NK-92 (cell line): ENCODE results near the gene LRP5.

ENCODE experiments used
- DNase-seq: peaks from one replicate; lab custom pipeline; 2025; ENCODE audit not compliant: unreplicated experiment; lab: John Stamatoyannopoulos, UW

The LRP5 gene

GRCh38 chr11:68369756-68370155 lies 57.4 kb downstream of the LRP5 start:
- no peak for DNase-seq

GRCh38 chr11:68370211-68371111 lies 58.1 kb downstream of the LRP5 start:
- no peak for DNase-seq

GRCh38 chr11:68371171-68372041 lies 59.0 kb downstream of the LRP5 start:
- DNase-seq: no peak

GRCh38 chr11:68372114-68372513 lies 59.7 kb downstream of the LRP5 start:
- no peak for DNase-seq

- no peak for DNase-seq
These were observed 60.2 kb downstream of the LRP5 start for GRCh38 chr11:68372625-68373024.

DNA sequence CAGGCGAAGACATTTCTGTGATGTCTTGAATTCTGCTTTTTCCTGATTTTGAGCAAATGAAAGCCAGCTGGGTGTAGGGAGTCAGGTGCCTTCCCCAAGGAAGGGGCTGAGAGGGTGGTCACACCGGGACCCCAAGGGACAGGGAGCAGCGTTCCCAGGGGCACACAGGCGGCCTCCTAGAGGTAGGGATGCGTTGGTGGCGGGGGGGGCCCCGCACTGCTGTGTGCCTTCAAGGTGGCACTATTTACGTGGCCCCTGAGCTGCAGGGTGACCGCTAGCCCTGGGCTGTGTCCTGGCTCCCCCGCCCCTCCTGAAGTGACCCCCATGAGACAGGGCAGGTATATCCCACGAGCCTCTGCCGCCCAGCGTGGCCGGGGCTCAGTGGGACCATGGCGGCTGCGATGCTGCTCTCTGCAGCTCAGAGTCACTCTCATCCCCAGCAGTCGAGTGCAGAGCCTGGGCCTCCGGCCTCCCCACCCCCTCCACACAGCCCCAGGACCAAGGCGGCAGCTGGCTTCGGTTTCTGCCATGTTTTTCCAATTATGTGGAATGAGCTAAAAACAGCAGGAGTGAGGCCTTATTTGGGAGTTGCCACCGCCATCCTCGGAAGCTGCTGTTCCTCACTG lies 60.9 kb downstream of the LRP5 start:
- no peak for DNase-seq

- DNase-seq: no peak
These were observed 61.6 kb downstream of the LRP5 start for GRCh38 chr11:68373815-68374501.

GRCh38 chr11:68374531-68374930 lies 62.1 kb downstream of the LRP5 start:
- no peak for DNase-seq

DNA sequence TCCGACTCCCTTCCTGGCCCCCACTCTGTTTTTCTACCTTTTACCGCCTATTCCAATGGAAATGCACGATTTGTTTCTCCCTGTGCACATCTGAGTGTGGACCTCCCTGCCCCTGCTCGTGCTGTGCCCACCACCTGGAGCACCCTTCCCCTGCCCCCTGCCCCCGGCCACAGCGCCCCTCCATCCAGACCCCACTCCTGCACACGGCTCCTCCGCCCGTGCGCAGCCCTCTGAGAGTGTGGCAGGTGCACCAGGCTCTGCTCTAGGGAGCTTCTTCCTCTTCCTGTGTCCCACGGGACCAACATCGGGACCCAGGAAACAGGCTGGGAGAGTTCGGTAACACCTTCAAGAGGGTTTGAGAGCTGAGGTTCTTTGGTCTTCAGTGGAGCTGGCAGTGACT lies 62.9 kb downstream of the LRP5 start:
- DNase-seq: no peak

DNA sequence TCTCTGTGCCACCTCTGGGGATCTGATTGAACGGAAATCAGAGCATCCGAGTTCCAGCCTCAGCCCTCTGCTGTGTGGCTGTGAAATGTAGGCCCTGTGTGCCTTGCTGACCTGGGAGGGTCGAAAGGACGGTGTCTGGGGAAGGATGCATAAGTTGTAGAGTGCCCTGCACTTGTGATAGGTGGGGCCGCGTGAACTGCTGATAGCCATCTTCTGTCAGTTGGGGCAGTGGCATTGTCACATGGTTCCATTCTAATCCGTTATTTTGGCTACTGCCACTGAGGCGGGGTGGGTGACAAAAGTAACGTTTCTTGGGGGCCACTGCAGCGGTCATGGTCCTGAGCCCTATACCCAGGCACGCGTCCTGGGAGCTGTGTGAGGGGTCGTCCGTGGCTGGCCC lies 63.4 kb downstream of the LRP5 start:
- no peak for DNase-seq

DNA sequence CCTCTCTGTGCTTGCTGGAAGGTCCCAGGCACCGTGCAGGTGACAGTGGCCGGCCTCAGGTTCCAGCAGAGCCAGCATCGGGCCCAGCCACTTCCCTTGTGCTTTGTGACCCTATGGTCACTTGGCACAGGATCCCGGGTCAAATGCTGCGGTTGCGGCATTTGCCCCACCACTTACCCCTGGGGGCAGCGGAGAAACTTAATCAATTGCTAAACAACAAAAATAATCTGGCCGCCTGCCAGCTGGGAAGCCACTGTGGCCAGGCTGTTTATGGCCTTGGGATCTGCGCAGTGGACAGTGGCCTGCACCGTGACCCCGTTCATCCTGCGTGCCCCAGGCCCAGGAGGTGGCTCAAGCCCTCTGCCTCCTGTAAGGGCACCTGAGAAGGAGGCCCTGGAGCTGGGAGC lies 65.0 kb downstream of the LRP5 start:
- no peak for DNase-seq

DNA sequence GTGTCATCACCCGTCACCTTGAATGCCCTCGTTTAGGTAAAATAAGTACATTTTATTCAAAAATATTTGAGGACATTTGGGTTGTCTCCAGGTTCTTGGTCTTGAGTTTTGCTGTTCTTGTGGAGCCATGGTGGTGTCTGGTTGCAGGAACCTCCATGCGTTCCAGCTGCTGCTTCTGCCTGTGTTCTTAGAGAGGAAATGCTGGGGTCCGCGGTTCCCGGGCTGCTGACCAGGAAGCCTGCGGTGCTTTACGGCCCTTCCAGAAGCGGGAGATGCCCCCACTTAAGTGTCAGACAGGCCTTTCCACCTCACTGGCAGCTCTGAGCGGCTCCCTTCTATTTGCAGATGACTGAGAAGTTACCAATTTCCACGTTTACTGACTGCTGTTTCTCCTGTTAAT lies 66.8 kb downstream of the LRP5 start:
- DNase-seq: no peak

DNA sequence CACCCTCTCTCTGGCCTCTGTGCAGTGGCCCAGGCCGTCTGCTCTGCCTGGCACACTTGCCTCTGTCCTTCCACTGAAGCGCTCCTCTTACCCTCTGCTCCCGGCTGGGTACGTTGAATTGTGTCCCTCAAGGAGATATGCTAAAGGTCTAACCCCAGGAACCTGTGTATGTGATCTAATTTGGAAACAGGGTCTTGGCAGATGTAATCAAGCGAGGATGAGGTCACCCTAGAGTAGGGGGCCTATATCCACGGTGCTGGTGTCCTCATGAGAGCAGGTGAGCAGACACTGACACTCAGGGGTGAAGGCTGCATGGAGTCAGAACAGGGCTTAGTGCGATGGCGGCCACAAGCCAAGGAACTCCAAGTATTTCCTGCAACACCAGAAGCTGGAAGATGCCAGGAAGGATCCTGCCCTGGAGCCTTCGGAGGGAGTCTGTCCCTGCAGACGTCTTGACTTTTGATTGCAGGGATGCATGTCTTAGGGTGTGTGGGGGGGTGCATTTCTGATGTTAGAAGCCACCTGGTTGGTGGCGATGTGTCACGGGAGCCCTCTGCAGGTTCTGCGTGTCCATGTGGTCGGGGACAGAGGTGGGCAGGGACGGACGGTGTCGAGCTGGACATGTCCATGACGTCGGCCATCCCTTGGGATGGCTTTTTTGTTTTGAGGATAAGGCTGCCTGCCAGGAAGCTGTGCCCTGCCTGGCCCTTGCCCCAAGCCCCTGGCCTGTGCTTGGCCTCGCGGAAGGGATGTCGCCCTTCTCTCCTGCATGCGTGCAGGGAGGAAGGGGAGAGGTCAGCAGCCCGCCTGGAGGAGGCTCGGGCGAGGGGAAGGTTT lies 68.6 kb downstream of the LRP5 start:
- DNase-seq: no peak

DNA sequence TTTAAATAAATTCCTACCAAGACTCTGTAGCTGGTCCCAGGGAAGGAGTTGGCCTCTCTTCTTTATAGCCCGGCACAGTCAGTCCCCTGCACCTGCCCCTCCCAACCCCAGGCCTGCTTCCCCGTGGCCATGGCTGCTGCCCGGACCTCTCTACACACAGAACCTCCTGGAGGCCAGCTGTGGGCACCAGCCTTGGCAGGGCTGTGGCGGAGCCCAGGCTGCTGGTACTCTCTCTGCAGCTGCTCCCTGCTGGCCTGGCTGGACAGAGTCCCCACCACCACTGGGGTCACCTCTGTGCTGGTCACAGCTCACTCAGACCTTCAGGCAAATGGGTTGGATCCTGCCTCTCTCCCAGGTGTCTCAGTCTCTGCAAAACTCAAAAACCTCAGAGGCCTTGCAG lies 69.3 kb downstream of the LRP5 start:
- DNase-seq: no peak

GRCh38 chr11:68382358-68382998 lies 70.1 kb downstream of the LRP5 start:
- no peak for DNase-seq

GRCh38 chr11:68383976-68384501 lies 71.6 kb downstream of the LRP5 start:
- no peak for DNase-seq

DNA sequence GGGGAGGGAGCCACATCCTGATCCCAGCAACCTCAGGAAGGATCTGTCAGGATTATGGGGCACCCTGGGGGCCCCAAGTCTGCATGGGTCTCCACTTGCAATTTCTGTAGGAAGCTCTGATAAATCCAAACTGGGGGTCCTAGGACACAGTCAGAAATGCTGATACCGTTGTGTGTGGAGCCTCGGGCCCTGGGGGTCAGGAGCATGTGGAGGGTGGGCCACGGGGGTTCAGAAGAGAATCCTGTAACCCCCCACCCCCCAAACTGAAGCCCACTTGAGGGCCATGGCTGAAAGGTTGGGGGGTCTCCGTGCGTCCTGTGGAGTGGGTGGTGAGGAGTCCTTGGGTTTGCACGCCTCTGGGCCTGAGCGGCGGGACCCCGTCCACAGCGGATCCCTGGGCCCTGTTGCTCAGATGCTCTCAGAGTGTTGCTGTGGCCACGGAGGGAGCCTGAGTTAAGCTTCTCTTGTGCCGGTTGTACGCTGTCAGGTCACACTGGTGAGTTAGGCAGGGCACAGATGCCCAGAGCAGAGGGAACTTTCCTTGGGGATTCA lies 72.2 kb downstream of the LRP5 start:
- DNase-seq: no peak

DNA sequence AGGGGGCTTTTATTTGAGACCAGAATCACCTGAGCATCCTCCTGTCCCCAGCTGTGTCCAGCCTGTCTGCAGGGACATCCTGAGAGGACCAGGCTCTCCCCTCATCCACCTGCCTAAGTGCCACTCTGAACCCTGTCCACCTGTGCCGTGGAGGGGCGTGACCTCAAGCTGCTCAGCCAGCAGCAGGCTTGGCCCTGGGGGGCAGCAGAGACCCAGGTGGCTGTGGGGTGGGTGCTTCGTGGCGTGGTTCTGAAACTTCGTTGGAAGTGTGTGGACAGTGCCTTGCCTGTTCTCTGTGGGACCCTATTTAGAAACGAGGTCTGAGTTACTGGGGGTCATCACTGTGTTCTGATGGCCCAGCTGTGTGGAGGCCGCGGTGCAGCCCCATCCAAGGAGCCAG lies 72.7 kb downstream of the LRP5 start:
- no peak for DNase-seq

DNA sequence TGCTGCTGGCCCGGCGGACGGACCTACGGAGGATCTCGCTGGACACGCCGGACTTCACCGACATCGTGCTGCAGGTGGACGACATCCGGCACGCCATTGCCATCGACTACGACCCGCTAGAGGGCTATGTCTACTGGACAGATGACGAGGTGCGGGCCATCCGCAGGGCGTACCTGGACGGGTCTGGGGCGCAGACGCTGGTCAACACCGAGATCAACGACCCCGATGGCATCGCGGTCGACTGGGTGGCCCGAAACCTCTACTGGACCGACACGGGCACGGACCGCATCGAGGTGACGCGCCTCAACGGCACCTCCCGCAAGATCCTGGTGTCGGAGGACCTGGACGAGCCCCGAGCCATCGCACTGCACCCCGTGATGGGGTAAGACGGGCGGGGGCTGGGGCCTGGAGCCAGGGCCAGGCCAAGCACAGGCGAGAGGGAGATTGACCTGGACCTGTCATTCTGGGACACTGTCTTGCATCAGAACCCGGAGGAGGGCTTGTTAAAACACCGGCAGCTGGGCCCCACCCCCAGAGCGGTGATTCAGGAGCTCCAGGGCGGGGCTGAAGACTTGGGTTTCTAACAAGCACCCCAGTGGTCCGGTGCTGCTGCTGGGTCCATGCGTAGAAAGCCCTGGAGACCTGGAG lies 74.1 kb downstream of the LRP5 start:
- no peak for DNase-seq
